Activated CD4-positive, CD25-positive, alpha-beta regulatory T cell treated with anti-CD3 and anti-CD28 coated beads, Interleukin-2, amount 50 U/mL, for 72 hours (primary cell): ENCODE results near the gene LMOD2.

ENCODE experiments used
- DNase-seq: peaks from one replicate; pipeline ENCODE4 v3.0.0; 2021

Gene LMOD2

DNA sequence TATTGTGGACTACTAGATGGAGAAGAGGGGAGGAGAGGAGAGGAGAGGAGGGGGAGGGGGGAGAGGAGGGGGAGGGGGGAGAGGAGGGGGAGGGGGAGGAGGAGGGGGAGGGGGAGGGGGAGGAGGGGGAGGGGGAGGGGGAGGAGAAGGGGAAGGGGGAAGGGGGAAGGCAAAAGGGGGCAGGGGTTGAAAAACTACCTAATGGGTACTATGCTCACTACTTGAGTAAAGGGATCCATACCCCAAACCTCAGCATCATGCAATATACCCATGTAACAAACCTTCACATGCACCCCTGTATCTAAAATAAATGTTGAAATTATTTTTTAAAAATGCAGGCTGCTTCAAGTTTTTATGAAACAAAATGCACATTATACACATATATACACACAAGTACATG, 15.1 kb upstream of the LMOD2 start:
- no peak for DNase-seq

DNA sequence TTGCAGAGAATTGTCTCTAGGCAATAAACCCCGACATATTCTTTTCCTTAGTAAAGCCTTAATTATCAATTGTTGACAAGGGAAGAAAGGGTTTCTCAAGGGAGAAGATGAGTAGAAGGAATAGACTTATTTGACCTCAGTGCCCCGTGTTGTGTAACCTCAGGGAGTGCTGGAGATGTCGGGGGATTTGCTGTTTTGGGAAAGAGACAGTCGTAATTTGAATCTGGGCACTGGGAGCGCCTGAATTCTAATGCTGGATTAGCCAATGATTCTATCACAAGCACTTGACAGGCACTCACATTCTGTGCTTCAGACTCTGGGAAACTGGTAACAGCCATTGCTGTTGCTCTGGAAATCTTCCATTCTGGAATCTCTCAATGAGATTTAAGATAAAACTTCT, 13.8 kb upstream of the LMOD2 start:
- DNase-seq, result no peak

DNA sequence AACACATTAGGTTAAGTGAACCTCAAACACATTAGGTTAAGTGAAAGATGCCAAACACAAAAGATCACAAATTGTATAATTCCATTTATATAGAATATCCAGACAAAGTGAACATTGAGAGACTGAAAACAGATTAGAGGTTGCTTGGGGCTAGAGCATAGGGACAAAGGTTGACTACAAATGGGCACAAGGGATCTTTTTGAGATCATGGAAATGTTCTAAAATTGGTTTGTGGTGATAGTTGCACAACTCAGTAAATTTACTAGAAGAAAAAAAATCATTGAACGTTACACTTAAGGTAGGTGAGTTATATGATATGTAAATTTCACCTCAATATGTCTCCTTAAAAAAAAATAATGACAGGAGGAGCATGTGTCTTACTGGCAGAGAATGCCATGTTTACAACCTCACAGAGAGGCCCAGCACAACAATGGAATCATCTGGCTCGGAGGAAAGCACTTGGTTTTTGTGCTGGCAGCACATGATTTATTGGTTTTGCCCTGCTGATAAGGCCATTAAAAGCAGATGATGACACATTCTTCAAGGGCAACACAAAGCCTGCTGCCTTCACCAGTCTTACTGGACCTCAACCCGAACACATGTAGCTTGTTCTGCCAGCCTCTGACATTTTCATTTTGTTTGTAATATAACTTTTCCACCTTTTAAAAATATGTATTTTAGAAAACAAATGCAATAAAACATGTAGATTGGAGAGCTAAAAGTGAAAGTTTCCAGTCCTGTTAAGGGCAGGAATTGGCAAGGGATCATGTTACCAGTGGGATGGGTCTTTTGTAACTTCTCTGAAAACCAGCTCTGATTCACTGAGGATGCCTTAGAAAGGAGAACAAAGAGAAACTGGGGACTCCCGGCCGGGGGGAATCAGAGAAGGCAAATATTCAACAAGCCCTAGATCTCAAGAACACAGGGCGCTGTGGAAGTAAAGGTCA, 11.9 kb upstream of the LMOD2 start:
- no peak for DNase-seq

DNA sequence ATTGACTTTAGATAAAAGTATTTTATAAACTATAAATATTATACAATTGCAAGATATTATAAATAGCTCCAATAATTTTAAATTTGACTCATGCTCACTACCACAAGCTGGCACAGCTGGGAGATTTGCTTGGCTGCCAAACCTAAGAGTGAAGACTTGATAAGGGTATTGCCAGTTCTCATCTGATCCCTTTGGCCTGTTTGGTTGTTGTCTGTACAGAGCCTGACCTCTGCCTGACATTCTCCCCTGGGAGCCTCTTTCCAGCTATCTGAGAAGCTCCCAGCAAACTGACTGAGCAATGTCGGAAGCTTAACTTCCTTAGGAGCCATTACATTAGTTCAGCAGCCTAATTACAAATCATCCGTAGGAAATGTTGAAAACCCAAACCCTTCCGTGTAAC, 10.2 kb upstream of the LMOD2 start:
- no peak for DNase-seq

DNA sequence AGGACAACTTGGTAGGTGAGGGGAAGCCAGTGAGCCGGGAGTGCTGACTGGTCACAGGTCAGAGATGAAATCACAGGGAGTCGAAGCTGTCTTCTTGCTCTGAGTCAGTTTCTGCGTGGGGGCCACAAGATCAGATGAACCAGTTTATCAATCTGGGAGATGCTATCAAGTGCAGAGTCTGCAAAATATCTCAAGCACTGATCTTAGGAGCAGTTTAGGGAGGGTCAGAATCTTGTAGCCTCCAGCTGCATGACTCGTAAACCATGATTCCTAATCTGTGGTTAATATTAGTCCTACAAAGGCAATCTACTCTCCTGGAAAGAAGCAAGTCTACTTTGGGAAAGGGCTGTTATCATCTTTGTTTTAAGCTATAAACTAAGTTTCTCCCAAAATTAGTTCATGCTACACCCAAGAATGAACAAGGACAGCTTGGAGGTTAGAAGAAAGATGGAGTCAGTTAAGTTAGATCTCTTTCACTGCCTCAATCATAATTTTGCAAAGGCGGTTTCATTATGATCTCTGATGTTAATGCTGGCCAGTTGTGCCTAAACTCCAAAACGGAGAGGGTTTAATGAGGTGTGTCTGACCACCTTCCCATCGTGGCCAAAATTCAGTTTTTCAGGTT, 8.4 kb upstream of the LMOD2 start:
- DNase-seq, result no peak

DNA sequence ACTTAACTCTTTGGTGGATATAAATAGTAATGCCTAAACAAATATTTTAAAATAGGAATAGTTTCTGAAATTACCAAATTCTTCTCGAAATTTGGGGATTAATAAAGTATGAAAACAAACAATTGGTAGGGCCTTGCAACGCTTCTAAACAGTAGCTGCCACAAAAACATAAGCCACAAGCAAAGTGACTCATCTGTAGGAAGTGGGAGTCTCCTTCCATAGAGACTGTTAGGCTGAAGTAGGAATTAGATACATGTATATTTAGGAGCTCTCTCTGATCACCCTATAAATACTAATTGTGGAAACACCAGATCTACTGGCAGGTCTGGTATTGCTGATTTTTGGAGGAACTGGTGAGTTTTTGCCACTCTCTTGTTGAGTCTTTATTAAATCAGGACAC, 5.7 kb upstream of the LMOD2 start:
- DNase-seq, result no peak

DNA sequence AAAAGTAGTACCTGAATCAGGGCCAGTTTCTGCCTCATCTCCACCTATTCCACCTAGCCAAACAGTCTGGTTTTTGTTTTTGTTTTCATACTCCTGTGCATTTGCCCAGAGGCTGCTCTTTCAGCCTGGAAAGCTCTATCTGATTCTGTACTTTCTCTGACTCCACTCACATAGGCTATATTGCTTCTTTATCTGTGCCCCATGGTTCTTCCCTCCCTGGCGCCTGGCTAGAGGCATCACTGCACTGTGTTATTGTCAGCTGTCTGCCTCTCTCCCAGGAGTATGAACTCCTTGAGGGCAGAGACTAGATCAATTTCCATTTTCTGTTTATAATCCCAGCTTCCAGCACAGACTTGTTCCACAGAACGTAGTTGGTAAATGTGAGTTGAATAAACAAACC, 5.1 kb upstream of the LMOD2 start:
- DNase-seq, result no peak

DNA sequence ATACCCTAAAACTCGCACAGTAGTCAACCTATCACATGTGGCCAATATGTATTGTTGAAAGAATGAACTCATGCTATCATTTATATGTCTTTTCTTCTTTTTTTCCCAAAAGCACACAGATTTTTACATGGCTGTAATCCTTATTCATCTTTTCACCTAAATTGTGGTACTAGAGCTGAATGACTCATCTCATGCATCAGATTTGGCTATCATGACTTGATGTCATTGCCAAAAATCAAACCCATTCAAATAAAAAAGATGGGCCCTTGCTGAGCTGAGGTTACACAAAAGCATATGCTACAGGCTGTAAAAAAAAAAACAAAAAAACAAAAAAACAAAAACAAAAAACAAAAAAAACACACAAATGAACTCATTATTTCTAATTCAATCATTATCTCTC, 3.3 kb upstream of the LMOD2 start:
- no peak for DNase-seq

DNA sequence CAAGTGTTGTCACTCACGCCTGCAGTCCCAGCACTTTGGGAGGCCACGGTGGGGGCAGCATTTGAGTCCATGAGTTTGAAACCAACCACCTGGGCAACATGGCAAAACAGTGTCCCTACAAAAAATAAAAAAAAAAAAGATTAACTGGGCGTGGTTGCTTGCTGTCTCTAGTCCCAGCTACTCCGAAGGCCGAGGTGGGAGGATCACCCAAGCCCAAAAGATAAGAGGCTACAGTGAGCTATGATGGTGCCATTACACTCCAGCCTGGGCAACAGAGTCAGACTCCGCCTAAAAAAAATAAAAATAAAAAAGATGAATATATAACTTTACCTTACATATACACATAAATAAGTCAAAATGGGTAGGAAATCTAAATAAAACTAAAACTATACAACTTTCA, 2.5 kb upstream of the LMOD2 start:
- no peak for DNase-seq

DNA sequence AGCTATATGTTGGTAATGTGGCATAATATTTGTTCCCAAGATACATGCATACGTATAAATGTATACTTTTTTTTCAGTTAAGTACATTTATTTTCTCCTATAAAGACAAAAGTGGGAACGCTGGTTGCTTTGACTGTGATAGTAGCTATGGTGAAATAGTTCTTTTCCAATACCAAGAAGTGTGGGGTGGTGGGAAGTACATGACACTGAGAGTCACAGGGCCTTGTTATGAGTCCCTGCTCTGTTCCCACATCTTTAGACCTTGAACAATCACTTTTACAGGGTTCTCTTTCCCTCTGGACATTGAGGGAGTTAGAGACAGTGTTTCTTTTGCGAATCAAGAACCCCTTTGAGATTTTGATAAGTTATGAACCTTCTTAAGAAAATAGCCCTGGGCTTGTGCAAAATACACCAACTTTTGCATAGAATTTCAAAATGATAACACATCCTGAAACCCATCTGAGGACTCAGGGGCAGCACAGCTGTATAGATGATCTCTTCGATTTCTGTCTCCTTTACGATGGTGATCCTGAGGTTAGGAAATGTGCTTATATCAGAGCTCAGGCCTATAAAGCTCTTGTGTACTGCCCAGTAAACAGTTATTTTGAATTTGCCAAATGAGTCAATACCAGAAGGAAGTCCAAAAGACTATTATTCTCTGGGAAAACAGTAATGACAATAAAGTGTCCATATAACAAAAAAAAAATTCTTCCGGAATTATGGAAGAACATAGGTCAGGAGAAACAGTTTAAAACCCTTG, 1.1 kb downstream of the LMOD2 start:
- DNase-seq, result no peak

DNA sequence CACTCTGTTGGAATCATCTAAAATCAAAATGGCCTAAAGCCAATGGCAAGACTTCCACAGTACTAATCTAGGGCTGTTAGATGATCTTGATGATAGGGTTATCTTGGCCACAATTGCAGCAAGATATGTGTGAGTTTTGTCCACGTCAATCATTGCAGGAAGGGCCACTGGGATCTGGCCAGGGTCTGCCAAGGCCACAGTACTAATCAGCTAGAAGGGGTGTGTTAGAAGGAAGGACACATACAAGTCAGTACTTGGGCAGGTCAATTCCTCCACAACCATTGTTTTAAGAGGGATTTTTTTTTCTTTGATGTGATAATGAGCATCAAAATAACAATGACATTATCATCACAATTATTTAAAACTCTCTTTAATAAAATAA, 1.6 kb downstream of the LMOD2 start:
- no peak for DNase-seq

DNA sequence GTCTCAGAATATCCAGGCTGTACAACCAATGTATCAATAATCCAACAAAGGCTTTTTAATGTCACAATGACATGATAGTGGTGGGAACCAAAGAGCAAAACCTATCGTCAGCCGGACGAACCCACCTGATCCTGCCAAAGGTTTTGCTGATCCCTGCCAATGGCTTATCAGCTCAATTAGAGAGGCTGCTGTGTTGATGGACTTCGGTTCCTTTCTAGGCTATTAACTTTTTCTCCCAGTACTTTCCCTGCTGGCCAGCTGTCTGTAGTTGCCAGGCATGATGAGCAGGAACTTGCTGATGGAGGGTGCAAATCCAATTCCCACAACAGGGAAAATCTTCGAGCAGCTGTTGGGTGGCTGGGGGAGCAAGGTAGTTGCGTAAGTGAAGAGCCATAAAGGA, 2.4 kb downstream of the LMOD2 start:
- DNase-seq, result no peak

DNA sequence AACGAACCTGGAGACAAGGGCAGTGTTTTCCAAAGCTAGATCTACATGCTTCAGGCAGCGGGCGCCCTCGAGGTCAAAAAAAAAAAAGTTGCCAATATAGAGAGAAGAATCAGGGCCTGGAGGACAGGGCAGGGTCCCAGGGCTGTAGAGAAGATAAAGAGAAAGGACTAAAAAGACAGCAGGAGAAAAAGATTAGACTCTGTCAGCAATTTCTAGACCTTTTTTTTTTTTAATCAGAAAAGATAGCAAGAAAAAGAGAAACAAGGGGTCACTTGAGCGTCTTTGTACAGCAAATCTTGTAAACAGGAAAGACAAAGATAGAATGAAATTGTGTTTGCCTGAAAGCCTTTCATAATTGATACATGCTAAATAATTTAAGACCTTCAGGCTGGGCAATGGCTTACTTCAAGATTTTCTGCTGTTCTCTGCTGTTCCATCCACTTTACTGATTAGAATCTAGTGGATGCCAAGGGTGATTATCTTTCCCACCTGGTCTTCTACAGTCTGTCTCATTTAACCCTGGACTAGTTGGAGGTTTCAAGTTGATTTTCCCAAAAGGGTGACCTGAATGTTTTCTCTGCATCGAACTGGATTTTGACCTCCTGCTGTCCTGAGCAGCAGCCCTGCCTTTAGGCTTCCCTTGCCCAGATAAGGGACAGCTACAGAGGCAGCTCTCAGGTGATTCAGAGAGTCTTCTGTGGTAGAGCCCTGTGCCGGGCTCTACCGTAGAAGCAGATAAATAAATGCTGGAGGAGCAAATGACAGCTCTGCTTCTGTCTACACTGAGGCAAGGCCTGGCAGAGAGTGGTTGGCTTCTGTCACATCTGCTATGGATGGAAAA, 5.1 kb downstream of the LMOD2 start:
- no peak for DNase-seq

DNA sequence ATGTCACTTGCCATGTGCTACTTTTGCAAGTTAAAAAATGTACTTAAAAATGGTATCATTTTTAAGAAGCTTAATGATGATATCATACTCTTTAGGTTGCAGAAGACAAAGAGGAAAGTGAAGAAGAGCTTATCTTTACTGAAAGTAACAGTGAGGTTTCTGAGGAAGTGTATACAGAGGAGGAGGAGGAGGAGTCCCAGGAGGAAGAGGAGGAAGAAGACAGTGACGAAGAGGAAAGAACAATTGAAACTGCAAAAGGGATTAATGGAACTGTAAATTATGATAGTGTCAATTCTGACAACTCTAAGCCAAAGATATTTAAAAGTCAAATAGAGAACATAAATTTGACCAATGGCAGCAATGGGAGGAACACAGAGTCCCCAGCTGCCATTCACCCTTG, 6.1 kb downstream of the LMOD2 start:
- no peak for DNase-seq

DNA sequence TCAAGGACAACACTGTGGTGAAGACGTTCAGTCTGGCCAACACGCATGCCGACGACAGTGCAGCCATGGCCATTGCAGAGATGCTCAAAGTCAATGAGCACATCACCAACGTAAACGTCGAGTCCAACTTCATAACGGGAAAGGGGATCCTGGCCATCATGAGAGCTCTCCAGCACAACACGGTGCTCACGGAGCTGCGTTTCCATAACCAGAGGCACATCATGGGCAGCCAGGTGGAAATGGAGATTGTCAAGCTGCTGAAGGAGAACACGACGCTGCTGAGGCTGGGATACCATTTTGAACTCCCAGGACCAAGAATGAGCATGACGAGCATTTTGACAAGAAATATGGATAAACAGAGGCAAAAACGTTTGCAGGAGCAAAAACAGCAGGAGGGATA, 6.6 kb downstream of the LMOD2 start:
- DNase-seq, result no peak

DNA sequence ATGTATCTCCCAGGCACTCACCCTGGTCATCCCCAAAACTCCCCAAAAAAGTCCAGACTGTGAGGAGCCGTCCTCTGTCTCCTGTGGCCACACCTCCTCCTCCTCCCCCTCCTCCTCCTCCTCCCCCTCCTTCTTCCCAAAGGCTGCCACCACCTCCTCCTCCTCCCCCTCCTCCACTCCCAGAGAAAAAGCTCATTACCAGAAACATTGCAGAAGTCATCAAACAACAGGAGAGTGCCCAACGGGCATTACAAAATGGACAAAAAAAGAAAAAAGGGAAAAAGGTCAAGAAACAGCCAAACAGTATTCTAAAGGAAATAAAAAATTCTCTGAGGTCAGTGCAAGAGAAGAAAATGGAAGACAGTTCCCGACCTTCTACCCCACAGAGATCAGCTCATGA, 7.1 kb downstream of the LMOD2 start:
- no peak for DNase-seq

DNA sequence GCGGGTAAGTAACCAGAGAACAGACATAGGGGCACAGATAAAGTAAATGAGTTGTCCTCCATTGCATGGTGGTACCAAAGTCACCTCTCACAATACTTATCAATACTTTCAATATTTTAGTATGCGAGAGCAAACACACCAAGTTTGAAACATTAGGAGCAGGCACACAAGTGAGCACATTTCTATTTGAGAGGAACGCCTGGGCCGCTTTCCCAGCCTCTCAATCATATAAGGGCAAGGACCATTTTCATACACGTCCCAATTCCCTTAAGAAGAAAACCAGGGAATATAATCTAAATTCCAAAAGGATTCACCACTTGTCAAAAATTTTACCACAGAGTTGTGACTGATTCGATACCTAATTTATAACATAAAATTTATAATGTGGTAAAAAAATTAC, 7.5 kb downstream of the LMOD2 start:
- no peak for DNase-seq

DNA sequence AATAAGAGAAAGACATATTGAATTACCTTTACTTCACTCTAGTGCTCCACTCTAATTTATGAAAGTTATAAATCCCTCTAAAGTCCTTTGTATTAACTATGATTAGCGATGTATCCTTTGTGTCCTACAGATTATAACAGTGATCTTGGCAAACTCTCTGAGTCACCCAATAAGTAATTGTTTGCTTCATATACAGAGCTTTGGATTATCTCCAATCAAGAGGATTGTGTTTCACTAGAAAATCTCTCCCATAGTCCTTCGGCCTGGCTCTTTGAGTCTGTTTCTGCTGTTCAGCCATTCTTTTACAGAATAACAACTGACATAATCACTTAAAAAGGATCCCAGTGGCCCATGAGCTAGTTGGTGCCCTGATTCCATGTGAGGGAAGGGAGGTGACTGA, 9.5 kb downstream of the LMOD2 start:
- no peak for DNase-seq

DNA sequence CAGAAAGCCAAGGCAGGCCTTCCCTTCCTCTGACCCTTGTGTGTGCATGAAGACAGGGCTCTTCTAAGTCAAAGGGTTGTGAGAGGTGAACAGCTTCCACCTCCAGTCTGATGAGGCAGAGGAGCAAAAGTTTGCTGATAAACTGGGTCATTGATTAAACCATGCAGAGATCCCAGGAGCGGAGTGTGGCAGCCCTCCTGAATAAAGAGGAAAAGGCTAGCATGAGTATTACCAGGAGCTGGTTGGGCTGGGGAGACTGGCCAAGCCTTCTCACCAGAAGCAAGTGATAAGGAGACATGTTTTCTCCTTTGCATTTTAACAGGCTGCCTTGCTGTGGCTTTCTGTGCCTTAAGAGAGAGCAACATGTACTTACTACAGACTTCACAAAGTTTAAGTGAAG, 10.2 kb downstream of the LMOD2 start:
- no peak for DNase-seq

DNA sequence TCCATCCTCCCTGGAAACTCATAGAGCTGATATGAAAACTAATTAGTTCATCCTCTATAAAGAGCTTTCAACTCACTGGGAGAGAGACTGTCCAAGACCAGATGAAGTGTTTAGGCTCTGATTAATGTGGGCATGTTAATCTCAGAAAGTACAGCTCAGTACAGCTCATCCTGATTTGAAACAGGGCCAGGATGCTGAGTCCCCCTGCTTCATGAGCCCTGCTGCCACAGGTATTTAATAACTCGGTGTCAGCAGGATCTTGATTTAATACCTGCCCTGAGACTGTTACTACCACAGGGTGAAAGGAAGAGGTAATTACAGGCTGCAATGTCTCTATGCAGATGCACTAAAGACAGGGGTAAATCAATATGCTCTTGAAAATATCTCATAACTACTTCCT, 10.8 kb downstream of the LMOD2 start:
- DNase-seq, result no peak

DNA sequence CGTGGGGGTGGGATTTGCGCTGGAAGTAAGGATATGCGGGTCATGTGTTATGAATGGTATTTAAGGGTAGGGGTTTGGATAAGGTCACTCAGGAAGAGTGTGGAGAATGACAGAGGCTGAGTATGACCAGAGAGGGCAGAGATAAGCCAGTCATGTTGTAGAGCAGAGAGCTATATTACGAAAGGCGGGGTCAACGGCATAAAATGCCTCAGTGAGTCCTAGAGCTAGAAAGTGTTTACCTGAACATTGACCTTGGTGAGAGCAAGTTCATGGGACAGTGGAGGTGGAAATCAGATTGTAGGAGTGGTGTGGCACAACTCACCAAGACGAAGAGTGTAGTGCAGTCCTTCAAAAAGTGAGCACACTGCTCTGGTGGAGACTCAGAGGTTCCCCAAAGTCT, 13.8 kb downstream of the LMOD2 start:
- no peak for DNase-seq

DNA sequence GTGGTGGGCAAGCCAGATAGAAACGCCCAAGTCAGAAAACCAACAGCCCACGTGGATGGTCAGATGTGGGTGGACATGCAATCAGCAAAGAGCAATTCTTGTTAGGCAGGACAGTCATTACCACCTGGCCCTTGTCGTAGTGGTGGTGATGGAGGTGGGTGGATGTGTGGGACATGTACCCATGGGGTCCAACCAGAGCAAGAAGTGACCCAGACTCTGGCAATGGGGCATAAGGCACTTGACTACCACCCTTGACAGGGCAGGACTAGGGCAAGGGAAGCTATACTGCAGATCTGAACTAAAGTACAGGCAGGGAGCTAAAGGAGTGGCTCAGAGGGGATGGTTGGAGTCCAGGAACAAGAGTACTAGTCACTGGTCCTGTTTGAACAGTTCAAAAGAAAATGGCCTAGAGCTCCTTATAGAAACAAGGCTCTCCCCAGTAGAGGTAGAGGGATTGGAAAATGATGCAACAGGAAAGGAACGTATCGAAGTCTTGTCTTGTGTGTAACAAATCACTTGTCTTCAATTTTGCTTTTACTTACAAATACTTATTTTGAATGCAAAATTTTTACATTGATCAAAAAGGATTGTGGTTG, 17.6 kb downstream of the LMOD2 start:
- DNase-seq, result no peak
